Neutrophil (primary cell): ENCODE data around the gene SSX2IP.

Experiments
- H3K27ac ChIP-seq: fragments of 200-600 bp; sonication (generic); 2 replicates; pipeline ENCODE4 v1.5.1; 2016; ENCODE audit warnings: mild to moderate bottlenecking, moderate library complexity
- H3K27me3 ChIP-seq: fragments of 200-600 bp; sonication (generic); 2 replicates; pipeline ENCODE4 v1.6.0; 2016; ENCODE audit warnings: mild to moderate bottlenecking
- H3K36me3 ChIP-seq: fragments of 200-600 bp; sonication (generic); 2 replicates; pipeline ENCODE4 v1.5.1; 2017
- H3K4me1 ChIP-seq, 2 experiments: fragments of 200-600 bp in 1 of 2; sonication (generic) in 1 of 2; 1 replicate in 1 of 2; 2 replicates in 1 of 2; pipeline versions ENCODE4 v1.5.1 to v1.6.1; 2013 to 2016; ENCODE audit warnings: low read depth in 1 of 2, low read length in 1 of 2, mild to moderate bottlenecking in 1 of 2, moderate library complexity in 1 of 2; ENCODE audit not compliant: control insufficient read depth in 1 of 2, insufficient read depth in 1 of 2
- H3K4me3 ChIP-seq, 2 experiments: fragments of 200-600 bp in 1 of 2; sonication (generic) in 1 of 2; 1 replicate in 1 of 2; 2 replicates in 1 of 2; pipeline ENCODE4 v1.5.1; 2013 to 2016; ENCODE audit warnings: low read depth in 1 of 2, low read length in 1 of 2, mild to moderate bottlenecking in 1 of 2, moderate library complexity in 1 of 2
- H3K9me3 ChIP-seq: fragments of 200-600 bp; sonication (generic); 2 replicates; pipeline ENCODE4 v1.5.1; 2016
- CTCF ChIP-seq: fragments of 200-600 bp; sonication (generic); IDR thresholded peaks from 2 replicates; pipeline ENCODE4 v1.5.1; 2016; ENCODE audit warnings: antibody characterized with exemption

SSX2IP gene

GRCh38 chr1:84603941-84604830, 86.1 kb downstream of the SSX2IP start:
- TF ChIP-seq CTCF = no peak
- Histone ChIP-seq H3K27ac (no peak overlapping the region), H3K4me3 (no peak overlapping the region)

GRCh38 chr1:84603223-84603622, 87.0 kb downstream of the SSX2IP start:
- Histone ChIP-seq H3K27me3 (no peaks in the 10 kb centered on the region), H3K4me1 (peaks cover 0 to 6% of the 10 kb centered on the region in 2 experiments), H3K4me3 (no peak overlapping the region), H3K27ac (no peak overlapping the region), H3K36me3 (no peaks in the 10 kb centered on the region), H3K9me3 (peaks cover 22% of the 10 kb centered on the region)
- no peak for TF ChIP-seq CTCF

More at GRCh38 chr1:84603941-84604830, 86.1 kb downstream of the SSX2IP start:
- H3K27me3 ChIP-seq = no peaks in the 10 kb centered on the region
- peaks cover 22% of the 10 kb centered on the region for H3K9me3 ChIP-seq
- peaks cover 0 to 6% of the 10 kb centered on the region in 2 experiments for H3K4me1 ChIP-seq
- no peaks in the 10 kb centered on the region for H3K36me3 ChIP-seq

- Histone ChIP-seq H3K4me3 (no peak overlapping the region), H3K36me3 (no peaks in the 10 kb centered on the region), H3K27ac (no peak overlapping the region), H3K4me1 (no peaks in the 10 kb centered on the region), H3K9me3 (peaks cover 22% of the 10 kb centered on the region), H3K27me3 (no peaks in the 10 kb centered on the region)
- no peak for TF ChIP-seq CTCF
These were observed 89.5 kb downstream of the SSX2IP start for GRCh38 chr1:84600796-84601195.

GRCh38 chr1:84598846-84599741, 91.2 kb downstream of the SSX2IP start:
- Histone ChIP-seq H3K27me3 (no peaks in the 10 kb centered on the region), H3K36me3 (no peaks in the 10 kb centered on the region), H3K9me3 (peaks cover 6% of the 10 kb centered on the region), H3K27ac (no peak overlapping the region), H3K4me1 (no peaks in the 10 kb centered on the region), H3K4me3 (no peak overlapping the region)
- TF ChIP-seq CTCF = no peak

GRCh38 chr1:84598418-84598817, 91.8 kb downstream of the SSX2IP start:
- no peak for TF ChIP-seq CTCF
- H3K4me3 ChIP-seq = no peak overlapping the region

More at GRCh38 chr1:84598418-84598817, 91.8 kb downstream of the SSX2IP start:
- Histone ChIP-seq H3K36me3 (no peaks in the 10 kb centered on the region), H3K9me3 (peaks cover 4% of the 10 kb centered on the region), H3K4me1 (no peaks in the 10 kb centered on the region), H3K27ac (no peak overlapping the region), H3K27me3 (no peaks in the 10 kb centered on the region)
